Measurements from ENCODE around the gene OGFRL1.
"Not testable (repeated sequence)": the region's sequence is repeated elsewhere in the genome, so short reads cannot be mapped to it uniquely, and the experiment has no call there.

DNA sequence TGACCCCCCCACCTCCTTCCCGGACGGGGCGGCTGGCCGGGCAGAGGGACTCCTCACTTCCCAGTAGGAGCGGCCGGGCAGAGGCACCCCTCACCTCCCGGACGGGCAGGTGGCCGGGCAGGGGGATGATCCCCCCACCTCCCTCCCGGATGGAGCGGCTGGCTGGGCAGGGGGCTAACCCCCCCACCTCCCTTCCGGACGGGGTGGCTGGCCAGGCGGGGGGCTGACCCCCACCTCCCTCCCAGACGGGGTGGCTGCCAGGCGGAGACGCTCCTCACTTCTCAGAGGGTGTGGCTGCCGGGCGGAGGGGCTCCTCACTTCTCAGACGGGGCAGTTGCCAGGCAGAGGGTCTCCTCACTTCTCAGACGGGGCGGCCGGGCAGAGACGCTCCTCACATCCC, 22.2 kb upstream of the OGFRL1 start:
- TF ChIP-seq, protein P1, sequence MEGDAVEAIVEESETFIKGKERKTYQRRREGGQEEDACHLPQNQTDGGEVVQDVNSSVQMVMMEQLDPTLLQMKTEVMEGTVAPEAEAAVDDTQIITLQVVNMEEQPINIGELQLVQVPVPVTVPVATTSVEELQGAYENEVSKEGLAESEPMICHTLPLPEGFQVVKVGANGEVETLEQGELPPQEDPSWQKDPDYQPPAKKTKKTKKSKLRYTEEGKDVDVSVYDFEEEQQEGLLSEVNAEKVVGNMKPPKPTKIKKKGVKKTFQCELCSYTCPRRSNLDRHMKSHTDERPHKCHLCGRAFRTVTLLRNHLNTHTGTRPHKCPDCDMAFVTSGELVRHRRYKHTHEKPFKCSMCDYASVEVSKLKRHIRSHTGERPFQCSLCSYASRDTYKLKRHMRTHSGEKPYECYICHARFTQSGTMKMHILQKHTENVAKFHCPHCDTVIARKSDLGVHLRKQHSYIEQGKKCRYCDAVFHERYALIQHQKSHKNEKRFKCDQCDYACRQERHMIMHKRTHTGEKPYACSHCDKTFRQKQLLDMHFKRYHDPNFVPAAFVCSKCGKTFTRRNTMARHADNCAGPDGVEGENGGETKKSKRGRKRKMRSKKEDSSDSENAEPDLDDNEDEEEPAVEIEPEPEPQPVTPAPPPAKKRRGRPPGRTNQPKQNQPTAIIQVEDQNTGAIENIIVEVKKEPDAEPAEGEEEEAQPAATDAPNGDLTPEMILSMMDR (IDR thresholded peaks at IDR 0.05; ENCODE audit: low read depth, low read length, poor library complexity, severe bottlenecking): not testable (repeated sequence)
- TF ChIP-seq EZH2phosphoT487 (IDR thresholded peaks at IDR 0.05; ENCODE audit: borderline replicate concordance, low read length): not testable (repeated sequence)
